Hepatocyte (in vitro differentiated cells): ENCODE measurements around the gene ZMPSTE24.

Experiments used
- CTCF ChIP-seq: fragments of 200-600 bp; sonication (generic); IDR thresholded peaks from 2 replicates; pipeline ENCODE4 v1.5.1; 2016; ENCODE audit warnings: antibody characterized with exemption, mild to moderate bottlenecking; ENCODE audit not compliant: poor library complexity
- EZH2phosphoT487 ChIP-seq: fragments of 200-600 bp; sonication (generic); IDR thresholded peaks from one replicate; pipeline ENCODE4 v1.6.1; 2018; ENCODE audit warnings: antibody characterized with exemption, mild to moderate bottlenecking, low read depth, moderate library complexity; ENCODE audit not compliant: unreplicated experiment, severe bottlenecking

GRCh38 chr1:40339420-40340323, 81.6 kb downstream of the ZMPSTE24 start:
- TF ChIP-seq EZH2phosphoT487, result no peak
- no peak for TF ChIP-seq CTCF
